Activated T-cell treated with anti-CD3 and anti-CD28 coated beads, Interleukin-2, amount 50 U/mL, for 1 hour (primary cell): ENCODE measurements around the gene ESRRA.

Experiments used
- DNase-seq: peaks from one replicate; pipeline ENCODE4 v3.0.0-alpha.2; 2020

ESRRA gene

DNA sequence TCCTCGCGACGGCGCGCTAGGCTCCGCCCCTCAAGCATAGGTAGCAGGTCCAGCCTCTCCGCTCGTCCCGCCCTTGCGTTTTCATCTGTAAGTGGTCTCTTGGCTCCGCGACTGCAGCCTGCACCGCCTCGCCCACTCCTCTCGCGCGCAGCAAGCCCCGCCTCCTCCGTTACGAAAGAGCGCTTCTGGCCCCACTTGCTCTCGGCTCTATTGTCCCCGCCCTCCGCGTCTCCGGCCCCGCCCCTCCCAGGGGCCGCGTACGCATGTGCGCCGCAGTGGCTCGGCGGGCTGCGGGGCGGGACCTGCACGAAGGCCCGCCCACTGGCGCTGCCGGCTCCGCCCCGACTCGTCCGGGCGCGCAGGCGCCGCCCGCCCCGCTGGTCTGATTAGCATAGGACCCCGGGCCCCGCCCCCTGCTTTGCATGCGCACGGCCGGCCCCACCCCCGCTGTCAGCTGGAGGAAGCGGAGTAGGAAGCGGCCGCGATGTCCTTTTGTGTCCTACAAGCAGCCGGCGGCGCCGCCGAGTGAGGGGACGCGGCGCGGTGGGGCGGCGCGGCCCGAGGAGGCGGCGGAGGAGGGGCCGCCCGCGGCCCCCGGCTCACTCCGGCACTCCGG lies at the start of gene ESRRA:
TSS of gene ESRRA (plus strand) at position 450 of the 616 bp plus-strand sequence. CDS start 1,656 bp downstream, outside the sequence.
- DNase-seq, result peak; percentile 100

DNA sequence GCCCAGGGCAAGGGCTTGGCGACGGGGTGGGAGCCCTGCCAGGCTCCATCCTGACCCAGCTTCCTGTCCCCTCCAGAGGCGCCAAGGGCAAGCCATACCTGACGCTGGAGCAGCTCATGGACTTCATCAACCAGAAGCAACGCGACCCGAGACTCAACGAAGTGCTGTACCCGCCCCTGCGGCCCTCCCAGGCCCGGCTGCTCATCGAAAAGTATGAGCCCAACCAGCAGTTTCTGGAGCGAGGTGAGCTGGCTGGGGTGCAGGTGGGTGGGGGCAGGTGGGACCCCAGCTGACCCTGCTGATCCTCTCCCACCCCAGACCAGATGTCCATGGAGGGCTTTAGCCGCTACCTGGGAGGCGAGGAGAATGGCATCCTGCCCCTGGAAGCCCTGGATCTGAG lies 49.0 kb upstream of the ESRRA start:
- no peak for DNase-seq

DNA sequence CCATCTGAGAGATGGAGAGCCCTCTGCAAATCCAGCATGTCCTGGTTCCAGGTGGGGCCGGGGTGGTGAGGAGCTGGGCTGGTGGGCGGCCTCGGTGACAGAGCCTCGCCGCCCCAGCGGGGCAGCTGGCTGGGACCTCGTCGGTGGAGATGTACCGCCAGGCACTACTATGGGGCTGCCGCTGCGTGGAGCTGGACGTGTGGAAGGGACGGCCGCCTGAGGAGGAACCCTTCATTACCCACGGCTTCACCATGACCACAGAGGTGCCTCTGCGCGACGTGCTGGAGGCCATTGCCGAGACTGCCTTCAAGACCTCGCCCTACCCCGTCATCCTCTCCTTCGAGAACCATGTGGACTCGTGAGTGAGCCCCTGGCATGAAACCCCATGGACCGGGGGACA lies 47.0 kb upstream of the ESRRA start:
- no peak for DNase-seq

DNA sequence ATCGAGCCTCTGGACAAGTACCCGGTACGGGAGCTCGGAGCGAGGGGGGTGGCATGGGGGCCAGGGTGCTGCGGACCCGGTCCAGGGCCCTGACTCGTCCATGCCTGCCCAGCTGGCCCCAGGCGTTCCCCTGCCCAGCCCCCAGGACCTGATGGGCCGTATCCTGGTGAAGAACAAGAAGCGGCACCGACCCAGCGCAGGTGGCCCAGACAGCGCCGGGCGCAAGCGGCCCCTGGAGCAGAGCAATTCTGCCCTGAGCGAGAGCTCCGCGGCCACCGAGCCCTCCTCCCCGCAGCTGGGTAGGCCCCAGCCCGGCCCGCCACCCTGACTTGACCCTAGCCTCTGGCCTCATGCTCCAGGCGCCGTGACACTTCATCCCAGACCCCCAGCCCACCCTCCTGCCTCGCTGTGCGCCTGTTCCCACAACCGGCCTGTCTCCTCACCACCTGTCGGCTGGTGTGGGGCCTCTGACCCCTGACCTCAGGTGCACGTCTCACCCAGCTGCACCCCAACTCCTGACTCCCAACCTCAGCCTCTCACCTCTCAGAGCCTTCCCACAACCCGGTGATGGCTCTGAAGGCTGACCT lies 46.3 kb upstream of the ESRRA start:
- no peak for DNase-seq

DNA sequence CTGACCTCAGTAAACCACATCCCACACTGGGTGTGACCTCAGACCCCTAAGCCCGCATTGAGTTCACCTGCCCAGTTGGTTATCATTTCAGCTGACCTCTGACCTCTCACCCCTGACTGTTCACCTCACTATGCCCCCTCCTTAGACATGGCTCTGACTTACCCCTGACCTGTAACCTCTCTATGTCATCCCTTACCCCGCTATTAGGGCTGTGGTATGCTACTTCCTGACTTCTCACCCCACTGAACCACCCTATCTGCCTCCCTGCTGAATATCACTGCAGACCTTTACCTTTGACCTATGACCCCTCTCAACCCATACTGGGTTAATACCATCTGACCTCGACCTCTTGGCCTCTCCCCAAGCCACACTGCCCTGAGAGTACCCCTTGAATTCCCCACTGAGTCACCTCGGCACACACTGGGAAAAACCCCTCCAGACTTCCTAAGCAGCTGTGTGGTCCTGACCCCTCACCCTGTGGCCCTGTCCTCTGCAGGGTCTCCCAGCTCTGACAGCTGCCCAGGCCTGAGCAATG lies 45.7 kb upstream of the ESRRA start:
- DNase-seq, result no peak

DNA sequence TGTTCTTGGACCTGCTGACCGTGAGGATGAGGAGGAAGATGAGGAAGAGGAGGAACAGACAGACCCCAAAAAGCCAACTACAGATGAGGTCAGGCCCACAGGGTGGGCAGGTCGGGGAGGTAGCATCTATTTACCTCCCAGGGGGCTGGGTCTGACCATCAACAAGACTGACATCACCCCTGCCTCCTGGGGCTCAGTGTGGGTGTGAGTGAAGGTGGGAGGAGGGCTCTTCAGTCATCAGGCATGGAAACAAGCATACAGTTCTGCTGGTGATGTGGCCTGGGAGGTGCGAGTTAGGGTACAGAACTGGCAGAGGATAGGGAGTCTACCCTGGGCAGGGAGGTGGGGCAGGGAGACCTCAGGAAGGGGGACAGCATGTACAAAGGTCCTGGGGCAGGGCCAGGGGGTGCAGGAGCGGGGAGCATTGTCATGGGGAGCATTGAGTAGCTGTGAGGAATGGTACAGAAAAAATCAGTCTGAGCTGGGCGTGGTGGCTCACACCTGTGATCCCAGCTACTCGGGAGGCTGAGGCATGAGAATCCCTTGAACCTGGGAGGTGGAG lies 45.1 kb upstream of the ESRRA start:
- no peak for DNase-seq

DNA sequence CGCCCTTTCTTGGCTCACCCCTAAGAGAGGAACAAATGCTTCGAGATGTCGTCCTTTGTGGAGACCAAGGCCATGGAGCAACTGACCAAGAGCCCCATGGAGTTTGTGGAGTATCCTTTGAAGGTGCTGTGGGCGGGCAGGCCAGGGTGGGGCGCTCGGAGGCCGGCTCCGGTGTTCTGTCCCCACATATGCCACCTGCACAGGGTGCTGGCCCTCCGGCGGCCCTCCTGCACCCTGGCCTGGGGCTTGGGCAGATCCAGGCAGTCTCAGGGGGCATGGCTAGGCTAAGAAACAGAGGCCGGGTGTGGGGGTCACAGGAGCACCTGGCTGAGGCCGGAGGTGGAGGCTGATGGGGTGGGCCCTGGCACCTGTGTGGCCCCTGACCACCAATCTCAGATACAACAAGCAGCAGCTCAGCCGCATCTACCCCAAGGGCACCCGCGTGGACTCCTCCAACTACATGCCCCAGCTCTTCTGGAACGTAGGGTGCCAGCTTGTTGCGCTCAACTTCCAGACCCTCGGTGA lies 43.7 kb upstream of the ESRRA start:
- DNase-seq, result no peak

DNA sequence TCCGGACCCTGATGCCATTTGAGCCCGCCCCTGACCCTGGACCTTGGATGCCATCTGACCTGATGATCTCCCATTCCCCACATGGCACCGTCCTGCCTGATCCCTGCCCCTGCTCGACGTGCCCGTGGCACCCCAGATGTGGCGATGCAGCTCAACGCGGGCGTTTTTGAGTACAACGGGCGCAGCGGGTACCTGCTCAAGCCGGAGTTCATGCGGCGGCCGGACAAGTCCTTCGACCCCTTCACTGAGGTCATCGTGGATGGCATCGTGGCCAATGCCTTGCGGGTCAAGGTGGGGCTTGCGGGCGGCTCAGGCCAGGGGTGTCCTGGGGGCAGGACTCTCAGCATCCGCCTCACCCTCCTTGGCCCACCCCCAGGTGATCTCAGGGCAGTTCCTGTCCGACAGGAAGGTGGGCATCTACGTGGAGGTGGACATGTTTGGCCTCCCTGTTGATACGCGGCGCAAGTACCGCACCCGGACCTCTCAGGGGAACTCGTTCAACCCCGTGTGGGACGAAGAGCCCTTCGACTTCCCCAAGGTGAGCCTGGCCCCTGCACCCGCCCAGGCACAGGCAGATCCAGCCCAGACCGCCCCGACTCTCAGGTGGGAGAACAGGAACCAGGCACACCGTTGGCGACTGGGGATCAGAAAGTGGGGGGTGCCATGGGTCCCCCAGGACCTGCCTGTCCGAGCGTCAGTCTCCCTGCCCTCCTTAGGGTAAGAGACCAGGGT lies 42.9 kb upstream of the ESRRA start:
- no peak for DNase-seq

DNA sequence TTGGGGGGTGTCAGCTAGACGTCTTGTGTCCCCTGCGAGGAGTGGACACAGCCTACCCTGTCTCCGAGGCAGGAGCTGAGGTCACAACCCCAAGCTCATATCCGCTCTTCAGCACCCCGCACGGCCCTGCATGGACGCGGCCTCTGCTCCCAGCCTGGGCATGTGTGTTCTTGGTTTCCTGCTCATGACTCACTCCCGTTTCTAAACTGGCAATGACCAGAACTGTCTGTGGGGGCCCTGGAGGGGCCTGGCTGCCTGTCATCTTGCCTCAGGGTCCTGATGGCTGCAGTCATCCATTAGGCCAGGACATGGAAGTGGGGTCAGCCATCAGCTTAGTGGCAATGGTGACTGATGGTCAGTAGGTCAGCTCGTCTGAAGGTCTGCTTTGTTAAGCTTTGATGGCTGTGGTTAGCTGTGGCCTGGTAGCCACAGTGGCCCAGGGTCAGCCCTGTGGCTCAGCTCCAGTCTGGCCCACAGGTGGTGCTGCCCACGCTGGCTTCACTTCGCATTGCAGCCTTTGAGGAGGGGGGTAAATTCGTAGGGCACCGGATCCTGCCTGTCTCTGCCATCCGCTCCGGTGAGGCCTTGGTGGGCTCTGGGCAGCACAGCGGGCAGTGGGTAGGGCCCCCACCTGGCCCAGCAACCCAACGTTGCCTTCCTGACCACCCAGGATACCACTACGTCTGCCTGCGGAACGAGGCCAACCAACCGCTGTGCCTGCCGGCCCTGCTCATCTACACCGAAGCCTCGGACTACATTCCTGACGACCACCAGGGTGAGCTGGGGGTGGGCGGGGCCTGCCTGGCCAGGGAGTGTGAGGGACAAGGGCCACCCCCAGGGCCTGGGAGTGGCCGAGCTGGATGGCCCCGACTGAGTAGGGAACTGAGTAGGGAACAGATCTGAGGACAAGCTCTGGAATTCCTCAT lies 42.0 kb upstream of the ESRRA start:
- DNase-seq, result no peak

DNA sequence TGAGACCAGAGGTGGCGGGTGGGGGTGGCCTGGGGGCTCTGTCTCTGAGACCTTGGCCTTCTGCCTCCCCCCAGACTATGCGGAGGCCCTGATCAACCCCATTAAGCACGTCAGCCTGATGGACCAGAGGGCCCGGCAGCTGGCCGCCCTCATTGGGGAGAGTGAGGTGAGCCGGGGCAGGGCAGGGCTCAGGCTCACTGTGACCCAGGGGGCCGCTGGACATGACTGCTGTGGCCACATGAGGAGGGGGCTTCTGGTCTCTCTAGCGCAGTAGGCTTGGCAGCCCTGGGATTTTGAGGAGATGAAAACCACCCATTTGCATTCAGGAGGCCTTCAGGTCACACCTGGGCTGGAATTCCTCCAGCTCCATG lies 41.4 kb upstream of the ESRRA start:
- DNase-seq, result no peak

DNA sequence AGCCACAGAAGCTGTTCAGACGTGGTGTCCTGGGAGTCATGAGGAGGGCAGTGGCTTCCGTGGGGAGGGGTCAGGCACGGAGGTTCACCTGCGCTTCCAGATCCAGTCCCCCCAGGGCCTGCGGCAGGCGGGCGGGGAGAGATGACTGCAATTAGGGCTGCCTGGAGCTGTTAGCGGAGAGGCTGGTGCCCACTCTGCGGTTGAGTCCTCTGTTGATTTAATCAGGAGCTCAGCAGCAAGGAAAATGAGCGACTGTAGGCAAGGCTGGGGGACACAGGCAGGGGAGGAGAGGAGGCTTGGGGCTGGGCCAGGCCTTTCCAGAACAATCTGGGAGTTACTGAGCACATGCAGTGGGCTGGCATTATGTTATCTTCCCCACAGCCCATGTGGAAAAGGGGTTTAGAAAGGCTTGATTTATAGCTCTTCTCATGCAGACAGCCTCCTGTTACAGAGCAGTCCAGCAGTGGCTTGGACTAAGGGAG lies 40.9 kb upstream of the ESRRA start:
- DNase-seq, result no peak

DNA sequence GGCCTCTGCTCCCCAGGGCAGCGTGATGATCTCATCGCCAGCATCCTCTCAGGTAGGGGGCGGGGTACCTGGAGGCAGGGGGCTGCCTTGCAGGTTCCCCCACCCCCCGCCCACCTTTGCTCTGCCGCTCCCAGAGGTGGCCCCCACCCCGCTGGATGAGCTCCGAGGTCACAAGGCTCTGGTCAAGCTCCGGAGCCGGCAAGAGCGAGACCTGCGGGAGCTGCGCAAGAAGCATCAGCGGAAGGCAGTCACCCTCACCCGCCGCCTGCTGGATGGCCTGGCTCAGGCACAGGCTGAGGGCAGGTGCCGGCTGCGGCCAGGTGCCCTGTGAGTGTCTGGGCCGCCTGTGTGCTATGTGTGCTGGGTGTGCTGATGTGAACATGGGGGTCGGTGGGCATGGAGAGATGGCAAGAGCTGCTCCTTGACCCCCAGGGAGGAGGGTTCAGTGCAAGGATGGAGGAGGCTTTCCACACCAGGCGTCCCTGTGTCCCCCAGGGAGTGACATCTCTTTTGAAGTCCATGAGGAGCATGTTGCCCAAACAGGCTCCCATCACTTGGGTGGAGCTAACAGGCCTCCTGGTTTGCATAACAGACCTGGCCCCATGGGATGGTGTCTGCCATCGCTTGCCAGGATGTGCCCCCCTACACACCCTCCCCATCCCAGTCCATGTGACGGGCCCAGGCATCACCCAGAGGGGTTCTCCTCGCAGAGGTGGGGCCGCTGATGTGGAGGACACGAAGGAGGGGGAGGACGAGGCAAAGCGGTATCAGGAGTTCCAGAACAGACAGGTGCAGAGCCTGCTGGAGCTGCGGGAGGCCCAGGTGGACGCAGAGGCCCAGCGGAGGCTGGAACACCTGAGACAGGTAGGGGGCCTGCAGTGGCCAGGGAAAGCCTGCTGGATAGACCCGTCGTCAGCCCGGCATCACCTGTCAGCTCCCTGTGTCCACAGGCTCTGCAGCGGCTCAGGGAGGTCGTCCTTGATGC lies 39.9 kb upstream of the ESRRA start:
- DNase-seq, result no peak

DNA sequence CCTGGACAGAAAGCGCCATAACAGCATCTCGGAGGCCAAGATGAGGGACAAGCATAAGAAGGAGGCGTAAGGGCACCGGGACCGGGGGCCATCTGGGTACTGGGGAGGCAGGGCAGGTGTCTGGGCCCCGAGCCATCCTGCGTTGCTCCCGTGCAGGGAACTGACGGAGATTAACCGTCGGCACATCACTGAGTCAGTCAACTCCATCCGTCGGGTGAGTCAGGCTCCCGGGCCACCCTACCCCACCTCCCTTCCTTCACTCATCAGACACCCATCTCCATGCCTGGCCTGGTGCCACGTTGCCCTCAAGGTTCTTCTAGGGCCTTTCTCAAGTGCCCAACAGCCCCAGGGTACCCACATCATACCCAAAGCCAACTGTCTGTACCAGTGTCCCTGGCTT lies 39.0 kb upstream of the ESRRA start:
- DNase-seq, result no peak

DNA sequence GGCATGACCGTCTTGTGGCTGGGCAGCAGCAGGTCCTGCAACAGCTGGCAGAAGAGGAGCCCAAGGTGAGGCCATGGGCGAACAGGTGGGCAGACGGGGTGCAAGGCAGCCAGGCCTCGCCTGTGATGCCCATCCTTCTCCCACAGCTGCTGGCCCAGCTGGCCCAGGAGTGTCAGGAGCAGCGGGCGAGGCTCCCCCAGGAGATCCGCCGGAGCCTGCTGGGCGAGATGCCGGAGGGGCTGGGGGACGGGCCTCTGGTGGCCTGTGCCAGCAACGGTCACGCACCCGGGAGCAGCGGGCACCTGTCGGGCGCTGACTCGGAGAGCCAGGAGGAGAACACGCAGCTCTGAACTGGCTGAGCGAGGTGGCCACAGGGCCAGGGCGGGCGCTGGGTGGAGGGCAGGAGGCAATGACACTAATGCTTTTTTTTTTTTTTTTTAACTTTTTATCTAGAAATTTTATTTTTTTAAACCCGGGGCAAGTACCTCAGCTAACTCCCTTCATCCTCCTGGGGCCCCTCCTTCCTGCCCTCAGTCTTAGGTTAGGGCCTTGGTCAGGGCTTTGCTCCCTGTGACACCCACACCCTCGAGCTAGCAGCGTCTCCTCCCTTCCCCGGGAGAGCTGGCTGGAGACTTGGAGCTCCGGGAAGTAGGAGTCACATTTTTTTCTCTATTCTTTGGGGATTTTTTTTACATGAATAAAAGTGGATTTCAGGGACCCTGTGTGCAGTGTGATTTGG lies 37.9 kb upstream of the ESRRA start:
- no peak for DNase-seq

DNA sequence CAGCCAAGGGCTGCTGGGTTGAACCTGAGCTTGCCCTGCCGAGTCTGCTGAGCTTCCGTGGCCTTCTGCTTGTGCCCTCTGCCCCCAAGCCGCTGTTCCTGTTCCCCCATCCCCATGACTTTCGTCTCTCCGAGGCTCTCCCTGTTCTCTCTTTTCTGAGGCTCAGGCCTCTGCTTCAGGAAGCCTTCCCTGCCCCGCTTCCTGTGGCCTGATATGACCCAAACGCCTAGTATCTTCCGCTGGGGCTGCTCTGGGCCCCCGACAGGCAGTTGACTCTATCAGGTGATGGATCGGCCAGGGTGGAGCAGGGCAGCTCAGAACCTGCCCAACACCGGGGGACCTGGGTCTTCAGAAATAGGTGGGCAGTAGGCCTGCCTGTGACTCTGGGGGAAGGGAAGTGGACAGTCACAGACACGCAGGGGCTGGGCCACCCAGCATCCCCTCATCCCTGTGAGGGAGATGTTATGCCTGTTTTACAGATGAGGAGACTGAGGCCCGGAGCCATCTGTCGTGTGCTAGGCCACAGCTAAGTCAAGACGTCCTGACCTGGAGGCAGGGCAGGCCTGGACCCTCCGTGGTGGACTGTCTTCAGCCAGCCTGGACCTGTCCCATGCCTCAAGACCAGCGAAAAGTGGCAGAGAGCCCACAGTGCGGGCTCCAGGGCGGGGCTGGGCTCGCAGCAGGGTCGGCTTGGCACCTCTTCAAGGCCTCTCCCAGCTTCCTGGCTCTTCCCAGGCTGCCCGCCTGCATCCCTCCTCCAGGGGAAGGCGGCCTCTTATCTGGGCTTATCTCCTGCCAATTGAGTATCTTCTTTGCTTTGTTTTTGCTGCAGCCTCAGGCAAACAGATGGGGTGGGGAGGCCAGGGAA lies 37.1 kb upstream of the ESRRA start:
- DNase-seq, result no peak

DNA sequence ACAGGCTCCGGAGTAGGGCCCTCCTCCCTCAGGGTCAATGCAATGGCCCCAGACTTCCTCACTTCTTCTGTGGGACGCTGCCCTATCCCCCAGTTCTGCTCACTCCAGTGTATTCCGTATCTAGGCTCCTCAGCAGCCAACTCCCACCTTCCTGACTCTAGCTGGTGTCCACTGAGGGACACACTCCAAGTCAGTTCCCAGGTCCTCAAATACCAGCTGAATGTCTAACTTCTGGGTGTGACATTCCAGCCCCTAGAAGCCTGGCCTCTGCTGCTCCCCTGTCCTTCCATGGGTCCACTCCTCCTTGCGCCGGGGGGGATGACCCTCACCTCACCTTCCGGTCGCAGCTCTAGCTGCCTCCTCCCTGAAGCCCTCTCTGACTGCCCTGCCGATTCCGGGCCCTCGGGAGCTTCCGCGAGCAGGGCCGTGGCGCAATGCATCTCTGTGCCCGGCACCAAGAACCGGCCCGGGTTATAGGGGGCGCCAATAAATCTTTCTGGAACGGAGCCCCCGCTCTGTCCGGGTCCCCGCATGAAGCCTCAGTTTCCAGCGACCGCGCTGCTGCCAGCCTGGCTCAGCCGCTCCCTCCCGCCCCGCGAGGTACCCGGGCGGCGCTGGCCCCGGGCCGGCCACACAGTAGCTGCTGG lies 36.3 kb upstream of the ESRRA start:
- no peak for DNase-seq

DNA sequence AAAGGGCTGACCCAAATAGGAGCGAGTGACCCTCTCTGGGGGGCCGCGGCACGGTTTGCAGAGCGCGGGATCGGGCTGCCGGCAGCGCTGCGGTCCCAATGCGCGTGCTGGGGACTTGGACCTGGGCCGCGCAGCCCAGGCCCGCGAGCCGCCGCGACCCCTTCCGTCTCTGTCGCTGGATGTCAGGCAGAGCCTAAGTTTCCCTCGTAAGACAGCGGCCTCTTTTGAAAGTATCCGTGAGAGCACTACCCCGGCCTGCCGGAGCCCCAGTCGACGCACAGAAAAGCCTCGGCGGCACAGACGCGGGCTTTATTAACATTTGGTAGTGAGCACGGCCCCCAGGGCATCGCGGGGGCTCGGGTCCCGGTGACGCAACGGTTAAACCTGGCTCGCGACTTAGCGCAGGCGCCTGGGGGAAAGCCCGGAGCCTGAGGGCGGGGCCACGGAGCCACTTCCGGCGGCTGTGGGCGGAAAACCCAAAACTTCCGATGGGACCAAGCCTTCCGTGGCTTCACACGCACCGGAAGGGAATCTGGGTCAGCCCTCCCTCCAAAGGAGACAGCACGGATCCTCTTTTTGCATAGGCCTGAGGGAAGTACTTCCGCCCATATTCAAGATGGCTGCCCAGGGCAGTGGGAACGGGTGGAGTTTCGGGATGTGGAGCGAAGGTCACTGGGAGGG lies 35.6 kb upstream of the ESRRA start:
- peak; percentile 98 for DNase-seq
